Hair follicular keratinocyte (primary cell): ENCODE data around the gene HOXA11. TPM values are rescaled to one million over a fixed set of nuclear protein-coding genes. Genes with fewer than 3 reads are reported as not detected.

Experiments
- total RNA-seq: library from RNA; depleted of rRNA; stranded (reverse); fragments of >200 nt; gene quantifications from 2 replicates; pipeline ENCODE4 v1.2.3, GENCODE V29; 2015

The HOXA11 gene
- 0.34 and 1.3 TPM in 2 replicates for total RNA-seq

DNA sequence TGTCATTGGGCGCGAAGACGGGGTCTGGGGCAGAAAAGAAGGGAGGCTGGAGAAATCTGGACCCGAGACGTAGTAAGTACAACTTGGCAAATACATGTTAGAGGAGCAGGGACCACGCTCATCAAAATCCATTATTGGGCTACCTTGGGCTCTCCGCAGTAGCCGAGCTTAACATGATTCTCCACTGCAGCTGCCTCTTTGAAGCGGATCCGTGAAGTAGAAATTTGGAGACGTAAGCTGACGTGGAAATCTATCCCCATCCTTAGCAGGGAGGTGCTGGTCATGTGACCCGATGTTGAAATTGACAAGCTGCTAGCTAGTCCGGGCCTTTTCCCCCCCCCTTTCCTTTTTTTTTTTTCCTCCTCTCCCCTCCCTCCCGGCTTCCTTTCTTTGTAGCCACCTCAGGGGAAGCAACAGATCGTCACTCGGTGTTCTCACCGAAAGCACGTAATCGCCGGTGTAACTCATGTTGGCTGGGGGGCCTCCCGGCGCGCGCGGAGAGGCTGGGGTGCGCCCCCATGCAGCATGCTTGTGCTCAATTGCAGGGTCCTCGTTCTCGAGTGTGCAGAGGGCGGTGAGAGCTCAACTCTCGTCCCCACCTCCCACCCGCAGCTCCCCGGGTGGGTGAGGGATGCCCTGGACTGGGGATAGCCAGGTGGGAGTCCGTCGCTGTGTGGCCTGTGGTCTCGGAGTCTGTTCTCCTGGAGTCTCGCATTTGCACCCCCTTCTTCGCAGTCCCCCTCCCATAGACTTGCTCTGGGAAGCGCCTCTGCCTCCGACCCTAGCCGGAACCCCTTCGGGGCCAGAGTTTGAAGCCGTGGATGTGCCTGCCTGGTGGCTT lies at the start of gene HOXA11:
TSS of gene HOXA11 (minus strand) at position 220 of the 841 bp plus-strand sequence. CDS start at position 132, 88 bp downstream.

DNA sequence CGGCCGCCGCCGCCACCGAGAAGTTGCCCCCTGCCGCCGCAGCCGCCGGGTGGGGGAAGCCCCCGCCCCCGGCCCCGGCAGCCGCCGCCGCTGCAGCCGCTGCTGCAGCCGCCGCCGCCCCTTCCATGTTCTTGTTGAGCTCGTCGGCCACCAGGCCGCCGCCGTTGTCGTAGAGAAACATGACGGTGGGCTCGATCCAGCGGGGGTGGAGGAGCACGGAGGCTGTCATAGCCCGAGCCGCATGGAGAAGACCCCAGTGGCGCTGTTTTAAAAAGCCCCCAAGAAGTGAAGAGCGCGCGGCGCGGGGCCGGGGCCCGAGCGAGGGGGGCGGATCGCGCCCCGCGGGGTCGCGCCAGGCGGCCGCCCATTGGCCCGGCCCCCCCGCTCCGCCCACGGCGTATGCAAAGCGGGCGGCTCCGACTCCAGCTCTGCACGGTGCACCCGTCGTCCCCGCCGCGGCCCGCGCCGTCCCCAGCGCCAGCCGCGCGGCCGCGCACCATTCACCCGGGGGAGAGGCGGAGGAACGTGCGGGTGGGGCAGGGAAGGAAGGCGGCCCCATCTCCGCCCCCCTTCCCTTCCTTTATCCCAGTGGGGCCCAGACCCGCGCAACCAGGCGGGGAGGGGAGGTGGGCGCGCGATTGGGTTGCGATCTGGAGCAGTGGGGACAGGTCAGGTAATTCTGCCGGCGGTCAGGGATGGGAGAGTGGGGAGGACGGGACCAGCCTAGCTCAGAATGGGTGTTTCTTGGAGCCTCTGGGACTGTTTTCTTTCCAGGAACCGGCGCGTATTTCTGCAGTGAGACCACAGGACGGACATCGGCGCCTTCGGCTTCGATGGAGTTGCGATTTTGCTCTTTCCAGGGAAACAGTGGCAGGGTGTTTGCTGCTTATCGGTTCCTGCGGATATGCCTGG lies 15.1 kb upstream of the HOXA11 start, which contains the start of gene HOXA13:
TSS of gene HOXA13 (minus strand) at position 243 of the 912 bp plus-strand sequence. CDS start at position 229, 14 bp downstream.

DNA sequence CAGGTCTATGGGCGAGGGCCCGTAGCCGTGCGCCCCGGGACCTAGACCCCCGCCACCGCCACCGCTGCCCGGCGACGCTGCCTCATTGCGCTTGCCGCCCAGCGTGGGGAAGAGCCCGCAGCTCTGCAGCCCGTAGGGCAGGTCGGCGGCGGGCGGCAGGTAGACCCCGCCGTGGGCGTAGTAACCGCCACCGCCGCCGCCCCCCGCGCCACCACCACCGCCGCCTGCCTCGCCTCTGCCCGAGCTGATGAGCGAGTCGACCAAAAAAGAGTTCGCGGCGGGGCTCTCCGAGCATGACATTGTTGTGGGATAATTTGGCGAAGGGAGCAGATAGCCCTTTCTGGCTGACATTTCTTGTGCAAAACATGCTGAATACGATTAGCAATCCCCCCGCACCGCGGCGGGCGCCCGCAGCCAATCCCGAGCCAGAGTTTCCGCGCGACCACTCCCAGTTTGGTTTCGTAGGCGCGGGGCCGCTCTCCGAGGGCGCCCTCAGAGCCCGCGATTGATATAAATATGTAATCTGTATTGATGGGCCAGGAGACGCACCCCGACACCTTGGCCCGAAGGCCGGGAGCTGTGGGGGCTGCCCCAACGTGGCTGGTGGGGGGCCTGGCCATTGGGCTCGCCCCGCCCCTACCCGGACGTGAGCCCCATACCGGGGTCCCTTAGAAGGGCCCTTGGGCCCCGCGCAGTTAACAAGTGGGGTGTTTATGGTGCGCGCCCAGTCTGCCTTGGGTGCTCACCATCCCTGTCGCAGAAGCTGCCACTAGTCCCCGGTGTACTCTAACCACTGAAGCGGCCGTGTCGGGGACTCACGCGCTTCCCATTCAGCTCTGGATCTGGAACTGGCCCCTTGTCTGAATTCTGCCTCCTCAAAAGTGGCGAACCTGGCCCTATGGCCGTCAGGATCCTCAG lies 10.8 kb downstream of the HOXA11 start, which contains the start of gene HOXA10:
TSS of gene HOXA10 (minus strand) at position 365 of the 918 bp plus-strand sequence. CDS start at position 351, 14 bp downstream.

GRCh38 chr7:27165089-27165995 lies 19.7 kb downstream of the HOXA11 start, which contains the start of gene HOXA9:
Gene HOXA9 (minus strand): TSS chr7:27165537. CDS start chr7:27165457, 80 bp downstream.

GRCh38 chr7:27156508-27156898 lies 28.5 kb downstream of the HOXA11 start, which contains the start of gene HOXA7:
Gene HOXA7 (minus strand): TSS chr7:27156675. CDS start chr7:27156545, 130 bp downstream.

DNA sequence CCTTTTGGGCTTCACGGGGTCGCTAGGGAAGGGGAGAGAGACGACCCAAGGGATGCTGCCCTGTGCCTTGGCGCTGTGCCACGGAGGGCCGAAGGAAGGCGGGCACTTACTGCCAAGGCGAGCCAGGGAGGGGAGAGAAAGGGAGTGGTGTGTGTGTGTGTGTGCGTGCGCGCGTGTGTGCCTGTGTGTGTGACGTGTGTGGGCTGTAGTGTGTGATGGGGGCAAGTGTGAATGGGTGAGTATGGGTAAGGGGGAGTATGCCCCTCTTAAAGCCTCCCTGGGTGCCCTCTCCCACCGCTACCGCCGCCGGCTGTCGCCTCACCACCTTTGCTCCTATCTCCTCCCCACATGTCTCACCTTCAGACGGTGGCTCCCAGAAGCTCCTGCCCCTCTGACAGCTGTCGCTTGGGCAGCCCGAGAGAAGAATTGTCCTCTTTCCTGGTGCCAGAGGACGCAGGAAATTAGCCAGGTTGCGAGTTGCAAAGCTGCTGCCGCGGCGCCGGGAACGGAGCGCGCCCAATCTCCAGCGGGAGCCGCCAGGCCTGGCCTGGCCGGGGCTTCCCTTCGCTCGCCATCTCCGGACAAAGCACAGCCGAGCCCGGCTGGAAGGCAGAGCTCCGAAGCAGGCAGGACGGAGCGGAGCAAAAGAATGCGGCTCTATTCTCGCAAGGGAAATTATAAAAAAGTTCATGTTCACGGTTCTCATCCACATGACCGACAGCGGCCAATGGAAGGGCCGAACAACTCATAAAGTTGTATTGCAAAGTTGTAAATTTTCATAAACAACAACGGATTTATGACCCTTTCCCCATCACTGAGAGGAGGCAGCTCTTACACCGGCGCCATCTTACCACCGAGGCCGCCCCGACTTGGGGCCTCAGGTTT lies 32.9 kb downstream of the HOXA11 start, which contains the start of gene HOXA3:
TSS of gene HOXA3 (minus strand) at position 653 of the 885 bp plus-strand sequence. CDS start 41,943 bp downstream, outside the sequence.

DNA sequence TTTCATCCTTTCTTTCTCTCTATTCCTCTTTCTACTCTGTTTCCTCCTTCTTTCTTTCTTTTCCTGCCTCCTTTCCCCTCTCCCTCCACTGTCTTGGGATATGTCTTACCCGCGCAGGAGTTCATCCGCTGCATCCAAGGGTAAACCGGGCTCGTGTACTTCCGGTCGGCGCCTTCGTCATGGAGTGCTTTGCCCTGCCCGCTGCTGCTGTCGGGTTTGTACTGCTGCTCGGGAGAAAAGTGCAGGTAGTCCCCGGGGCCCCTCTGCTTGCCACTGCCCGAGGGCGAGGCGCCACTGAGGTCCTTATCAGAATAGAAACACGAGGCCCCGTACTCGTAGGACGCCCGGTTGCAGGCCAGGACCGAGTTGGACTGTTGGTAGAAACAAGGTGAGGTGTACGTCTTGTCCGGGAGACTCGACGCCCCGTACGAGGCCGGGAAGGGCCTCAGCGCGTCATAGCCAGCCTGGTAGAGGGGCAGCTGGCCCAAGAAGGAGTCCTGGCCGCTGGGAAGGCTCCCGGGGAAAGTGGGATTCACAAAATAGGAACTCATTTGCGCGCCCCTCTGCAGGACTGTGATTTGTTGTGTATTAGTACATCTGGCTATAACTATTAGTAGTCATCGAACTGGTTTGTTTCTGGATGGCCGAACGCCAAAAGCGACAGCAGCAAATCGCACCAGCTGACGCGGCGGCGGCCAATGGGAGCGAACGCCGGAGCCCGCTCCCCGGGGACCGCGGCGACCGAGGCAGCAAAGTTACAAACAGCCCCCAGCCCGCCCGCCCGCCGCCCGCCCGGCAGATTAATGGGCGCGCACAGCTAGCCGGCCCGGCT lies 37.6 kb downstream of the HOXA11 start, which contains the start of gene HOXA6:
TSS of gene HOXA6 (minus strand) at position 576 of the 832 bp plus-strand sequence. CDS start at position 551, 25 bp downstream.

GRCh38 chr7:27143023-27143949 lies 41.7 kb downstream of the HOXA11 start, which contains the start of gene HOXA5:
Gene HOXA5 (minus strand): TSS chr7:27143681. CDS start chr7:27143607, 74 bp downstream.

Other genes starting within 250 kb of the HOXA11 start
- gene HOXA1, start 89.2 kb downstream of the HOXA11 start, total RNA-seq = 9.6 and 12.1 TPM in 2 replicates
- gene HOXA2, start 82.5 kb downstream of the HOXA11 start, total RNA-seq = 0.61 and 1.8 TPM in 2 replicates
- gene HOXA4, start 54.5 kb downstream of the HOXA11 start, total RNA-seq = 1.6 TPM in 2 replicates
- gene HOXA5, start 41.6 kb downstream of the HOXA11 start, total RNA-seq = 0.68 and 0.70 TPM in 2 replicates
- gene HOXA6, start 37.5 kb downstream of the HOXA11 start, total RNA-seq = 1.4 TPM in 1 of 2 replicates, not detected in the other
- gene HOXA3, start 32.6 kb downstream of the HOXA11 start, total RNA-seq = 2.1 and 4.0 TPM in 2 replicates
- gene HOXA7, start 28.6 kb downstream of the HOXA11 start, total RNA-seq = 2.4 and 3.6 TPM in 2 replicates
- 6.8 and 7.0 TPM in 2 replicates for gene HOXA9, start 19.7 kb downstream of the HOXA11 start, total RNA-seq
- gene HOXA10, start 10.9 kb downstream of the HOXA11 start, total RNA-seq = 1.1 and 4.5 TPM in 2 replicates
- gene HOXA13, start 14.9 kb upstream of the HOXA11 start, total RNA-seq = not detected in 2 replicates
- gene EVX1, start 57.6 kb upstream of the HOXA11 start, total RNA-seq = not detected in 2 replicates